KMS-11 (cell line): Measurements from ENCODE around the gene RAET1E.
"Not testable (repeated sequence)": the region's sequence is repeated elsewhere in the genome, so short reads cannot be mapped to it uniquely, and the experiment has no call there.

Experiments used
- H2AFZ ChIP-seq: fragments of 200-600 bp; sonication (generic); 2 replicates; pipeline ENCODE4 v1.6.1; 2016; ENCODE audit warnings: antibody characterized with exemption, mixed run types, low read depth
- H3K27ac ChIP-seq: fragments of 200-600 bp; sonication (generic); 2 replicates; pipeline ENCODE4 v1.6.1; 2016; ENCODE audit warnings: mild to moderate bottlenecking, mixed run types
- H3K27me3 ChIP-seq: fragments of 200-600 bp; sonication (generic); 2 replicates; pipeline ENCODE4 v1.6.1; 2017; ENCODE audit warnings: mild to moderate bottlenecking, low read depth, mixed run types, moderate library complexity; ENCODE audit not compliant: insufficient read depth
- H3K36me3 ChIP-seq: fragments of 200-600 bp; sonication (generic); 2 replicates; pipeline ENCODE4 v1.6.1; 2017; ENCODE audit warnings: mild to moderate bottlenecking, mixed run types; ENCODE audit not compliant: insufficient read depth
- H3K4me1 ChIP-seq: fragments of 200-600 bp; sonication (generic); 2 replicates; pipeline ENCODE4 v1.6.1; 2016; ENCODE audit warnings: mild to moderate bottlenecking, low read depth, mixed run types; ENCODE audit not compliant: poor library complexity, severe bottlenecking
- H3K4me2 ChIP-seq: fragments of 200-600 bp; sonication (generic); 2 replicates; pipeline ENCODE4 v1.7.0; 2016; ENCODE audit warnings: mild to moderate bottlenecking, mixed run types
- H3K4me3 ChIP-seq: fragments of 200-600 bp; sonication (generic); IDR thresholded peaks from 2 replicates; pipeline ENCODE4 v1.6.1; 2017; ENCODE audit warnings: low read depth, low read length, mixed read lengths; ENCODE audit not compliant: insufficient read depth
- H3K79me2 ChIP-seq: fragments of 200-600 bp; sonication (generic); 2 replicates; pipeline ENCODE4 v1.6.1; 2016; ENCODE audit warnings: low read depth, mixed run types; ENCODE audit not compliant: insufficient read depth
- H3K9ac ChIP-seq: fragments of 200-600 bp; sonication (generic); 2 replicates; pipeline ENCODE4 v1.6.1; 2016; ENCODE audit warnings: mild to moderate bottlenecking, mixed run types
- H4K20me1 ChIP-seq: fragments of 200-600 bp; sonication (generic); 2 replicates; pipeline ENCODE4 v1.6.1; 2016; ENCODE audit warnings: mild to moderate bottlenecking, mixed run types; ENCODE audit not compliant: insufficient read depth
- CTCF ChIP-seq: fragments of 200-600 bp; sonication (generic); conservative IDR thresholded peaks from 2 replicates; pipeline ENCODE4 v1.6.1; 2017; ENCODE audit warnings: low read depth, mild to moderate bottlenecking, antibody characterized with exemption, low read length, moderate library complexity, mixed read lengths

The RAET1E gene

GRCh38 chr6:149852881-149853280, 45.0 kb downstream of the RAET1E start:
- H3K9ac ChIP-seq, result no peak overlapping the region
- no peak for TF ChIP-seq CTCF

GRCh38 chr6:149852180-149852579, 45.7 kb downstream of the RAET1E start:
- Histone ChIP-seq H3K27ac (no peak overlapping the region), H3K4me2 (no peak overlapping the region), H3K4me3 (no peak overlapping the region), H2AFZ (no peak overlapping the region), H4K20me1 (no peaks in the 10 kb centered on the region), H3K9ac (no peak overlapping the region), H3K36me3 (no peaks in the 10 kb centered on the region), H3K4me1 (peaks cover 10% of the 10 kb centered on the region), H3K27me3 (no peaks in the 10 kb centered on the region), H3K79me2 (no peaks in the 10 kb centered on the region)
- TF ChIP-seq CTCF, result no peak

More at GRCh38 chr6:149852881-149853280, 45.0 kb downstream of the RAET1E start:
- H3K4me2 ChIP-seq, result no peak overlapping the region
- H3K4me3 ChIP-seq, result no peak overlapping the region
- no peaks in the 10 kb centered on the region for H4K20me1 ChIP-seq
- H3K36me3 ChIP-seq, result no peaks in the 10 kb centered on the region
- H3K27me3 ChIP-seq, result no peaks in the 10 kb centered on the region
- H2AFZ ChIP-seq, result no peak overlapping the region
- H3K79me2 ChIP-seq, result no peaks in the 10 kb centered on the region
- H3K27ac ChIP-seq, result no peak overlapping the region
- H3K4me1 ChIP-seq, result peaks cover 3% of the 10 kb centered on the region

GRCh38 chr6:149851461-149852110, 46.3 kb downstream of the RAET1E start:
- H3K4me1 ChIP-seq, result peaks cover 12% of the 10 kb centered on the region
- no peaks in the 10 kb centered on the region for H4K20me1 ChIP-seq
- H3K36me3 ChIP-seq, result no peaks in the 10 kb centered on the region
- no peak overlapping the region for H3K27ac ChIP-seq
- H2AFZ ChIP-seq, result no peak overlapping the region
- no peak for TF ChIP-seq CTCF
- no peak overlapping the region for H3K4me3 ChIP-seq
- H3K27me3 ChIP-seq, result no peaks in the 10 kb centered on the region
- no peak overlapping the region for H3K4me2 ChIP-seq
- H3K79me2 ChIP-seq, result no peaks in the 10 kb centered on the region
- no peak overlapping the region for H3K9ac ChIP-seq

DNA sequence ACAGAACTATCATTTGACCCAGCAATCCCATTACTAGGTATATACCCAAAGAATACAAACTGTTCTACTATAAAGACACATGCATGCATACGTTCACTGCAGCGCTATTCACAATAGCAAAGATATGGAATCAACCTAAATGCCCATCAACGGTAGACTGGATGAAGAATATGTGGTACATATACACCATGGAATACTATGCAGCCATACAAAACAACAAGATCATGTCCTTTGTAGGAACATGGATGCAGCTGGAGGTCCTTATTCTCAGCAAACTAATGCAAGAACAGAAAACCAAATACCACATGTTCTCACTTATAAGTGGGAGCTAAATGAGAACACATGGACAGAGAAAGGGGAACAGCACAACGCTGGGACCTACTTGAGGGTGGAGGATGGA, 49.6 kb downstream of the RAET1E start:
- H3K27me3 ChIP-seq, H3K27ac ChIP-seq, H4K20me1 ChIP-seq, H3K9ac ChIP-seq, H3K4me3 ChIP-seq, H3K36me3 ChIP-seq, H2AFZ ChIP-seq, H3K79me2 ChIP-seq, H3K4me2 ChIP-seq: not testable (repeated sequence)
- H3K4me1 ChIP-seq, result peaks cover 12% of the 10 kb centered on the region
